ENCODE measurements around the gene ASPRV1.

- TF ChIP-seq, protein P1, sequence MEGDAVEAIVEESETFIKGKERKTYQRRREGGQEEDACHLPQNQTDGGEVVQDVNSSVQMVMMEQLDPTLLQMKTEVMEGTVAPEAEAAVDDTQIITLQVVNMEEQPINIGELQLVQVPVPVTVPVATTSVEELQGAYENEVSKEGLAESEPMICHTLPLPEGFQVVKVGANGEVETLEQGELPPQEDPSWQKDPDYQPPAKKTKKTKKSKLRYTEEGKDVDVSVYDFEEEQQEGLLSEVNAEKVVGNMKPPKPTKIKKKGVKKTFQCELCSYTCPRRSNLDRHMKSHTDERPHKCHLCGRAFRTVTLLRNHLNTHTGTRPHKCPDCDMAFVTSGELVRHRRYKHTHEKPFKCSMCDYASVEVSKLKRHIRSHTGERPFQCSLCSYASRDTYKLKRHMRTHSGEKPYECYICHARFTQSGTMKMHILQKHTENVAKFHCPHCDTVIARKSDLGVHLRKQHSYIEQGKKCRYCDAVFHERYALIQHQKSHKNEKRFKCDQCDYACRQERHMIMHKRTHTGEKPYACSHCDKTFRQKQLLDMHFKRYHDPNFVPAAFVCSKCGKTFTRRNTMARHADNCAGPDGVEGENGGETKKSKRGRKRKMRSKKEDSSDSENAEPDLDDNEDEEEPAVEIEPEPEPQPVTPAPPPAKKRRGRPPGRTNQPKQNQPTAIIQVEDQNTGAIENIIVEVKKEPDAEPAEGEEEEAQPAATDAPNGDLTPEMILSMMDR (IDR thresholded peaks at IDR 0.05), result no peak
- TF ChIP-seq POLR2A (IDR thresholded peaks at IDR 0.05), result no peak
- TF ChIP-seq EP300 (IDR thresholded peaks at IDR 0.05), result no peak
These were observed 20.7 kb downstream of the ASPRV1 start for GRCh38 chr2:69940691-69941090.
